Skeletal muscle tissue (tissue), 5 donors: Measurements from ENCODE around the gene PRR20E. TPM values are rescaled to one million over a fixed set of nuclear protein-coding genes. Genes with fewer than 3 reads are reported as not detected.
"Not testable (repeated sequence)": the region's sequence is repeated elsewhere in the genome, so short reads cannot be mapped to it uniquely, and the experiment has no call there.

Experiments
- H3K27ac ChIP-seq: one replicate; pipeline ENCODE4 v1.7.0; 2013; ENCODE audit warnings: mild to moderate bottlenecking, low read depth, low read length, inconsistent platforms
- H3K27me3 ChIP-seq, 3 donors: one replicate each; pipeline ENCODE4 v1.7.0; 2013; ENCODE audit warnings: low read length in 3 of 3; ENCODE audit not compliant: control insufficient read depth in 3 of 3, insufficient read depth in 3 of 3
- H3K36me3 ChIP-seq, 3 donors: one replicate each; pipeline ENCODE4 v1.7.0; 2013; ENCODE audit warnings: low read length in 3 of 3; ENCODE audit not compliant: control insufficient read depth in 3 of 3, insufficient read depth in 3 of 3
- H3K4me1 ChIP-seq, 3 donors: one replicate each; pipeline ENCODE4 v1.7.0; 2013; ENCODE audit warnings: low read length in 3 of 3, mild to moderate bottlenecking in 3 of 3; ENCODE audit not compliant: control insufficient read depth in 3 of 3, insufficient read depth in 3 of 3
- H3K4me3 ChIP-seq, 3 donors: one replicate each; pipeline ENCODE4 v1.7.0; 2013; ENCODE audit warnings: low read length in 3 of 3
- H3K9ac ChIP-seq, 3 donors: one replicate each; pipeline ENCODE4 v1.7.0; 2013; ENCODE audit warnings: low read length in 3 of 3, mild to moderate bottlenecking in 3 of 3, moderate library complexity in 2 of 3, low read depth in 1 of 3
- H3K9me3 ChIP-seq, 3 donors: one replicate each; pipeline ENCODE4 v1.7.0; 2013; ENCODE audit warnings: low read length in 3 of 3; ENCODE audit not compliant: control insufficient read depth in 3 of 3
- small RNA-seq: library from RNA; depleted of rRNA; stranded (forward); fragments of <200 nt; gene quantifications from one replicate; pipeline ENCODE3, GENCODE V24; 2014
- total RNA-seq: library from RNA; depleted of rRNA; stranded (reverse); fragments of >200 nt; gene quantifications from one replicate; pipeline ENCODE4 v1.2.3, GENCODE V29; 2014
- donor health status: Osteomylitis.

PRR20E gene
- total RNA-seq, 1 donor from 2014 or later = not detected

GRCh38 chr13:57153761-57154160 is 13.2 kb upstream of the PRR20E start, which contains the start of gene PRR20C:
Gene PRR20C (plus strand): TSS chr13:57154061. CDS start chr13:57154448, 387 bp downstream.
- not testable (repeated sequence) for H3K9me3 ChIP-seq, H3K4me3 ChIP-seq, H3K27ac ChIP-seq

DNA sequence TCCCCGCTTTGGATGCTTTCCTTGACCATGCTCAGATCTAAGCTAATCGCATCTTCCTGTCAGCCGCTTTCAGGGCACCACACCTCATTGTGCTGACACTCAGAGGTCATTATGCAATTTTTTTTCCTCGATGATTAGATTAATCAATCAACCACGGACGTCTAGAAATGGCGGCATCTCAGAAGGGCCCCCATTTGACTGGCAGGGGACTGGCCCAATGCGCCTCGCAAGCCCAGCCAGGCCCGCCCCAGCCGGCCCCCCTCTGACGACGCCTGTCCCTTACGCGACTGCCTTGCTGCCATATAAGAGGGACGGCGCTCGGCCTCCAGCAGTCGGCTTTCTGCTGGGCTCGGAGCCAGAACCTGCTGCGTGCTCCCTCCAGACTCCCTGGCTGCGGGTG is 6.7 kb upstream of the PRR20E start, which contains the start of gene PRR20D:
Gene PRR20D (plus strand): TSS at position 301 of the 400 bp plus-strand sequence. CDS start 387 bp downstream, outside the sequence.
- H3K9me3 ChIP-seq, H3K4me3 ChIP-seq, H3K27me3 ChIP-seq, H3K27ac ChIP-seq, H3K9ac ChIP-seq, H3K4me1 ChIP-seq, H3K36me3 ChIP-seq: not testable (repeated sequence)

More at GRCh38 chr13:57153761-57154160, 13.2 kb upstream of the PRR20E start, which contains the start of gene PRR20C:
- not testable (repeated sequence) for H3K36me3 ChIP-seq, H3K27me3 ChIP-seq, H3K9ac ChIP-seq, H3K4me1 ChIP-seq

DNA sequence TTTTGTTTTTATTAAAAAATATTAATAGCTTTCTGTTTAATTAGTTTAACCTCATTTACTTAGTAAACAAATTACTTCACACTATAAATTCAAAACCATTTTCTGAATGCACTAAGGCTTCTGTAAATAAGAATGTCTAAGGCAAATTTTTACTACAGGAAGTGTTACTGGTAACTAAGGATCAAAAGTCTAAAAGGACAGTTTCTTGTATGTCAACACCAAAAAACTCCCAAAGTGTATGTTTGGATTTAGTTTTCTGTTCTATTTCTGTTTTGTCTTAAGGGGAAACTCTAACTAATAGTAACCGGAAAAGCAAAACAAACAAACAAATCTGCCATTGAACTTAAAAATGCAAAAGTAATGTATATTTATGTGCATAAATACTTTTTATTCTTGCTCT is 24.7 kb downstream of the PRR20E start:
- no peak overlapping the region for H3K9ac ChIP-seq
- H3K27me3 ChIP-seq = no peaks in the 10 kb centered on the region
- H3K36me3 ChIP-seq = no peaks in the 10 kb centered on the region
- no peak overlapping the region for H3K4me3 ChIP-seq
- H3K27ac ChIP-seq = no peak overlapping the region
- H3K4me1 ChIP-seq = no peaks in the 10 kb centered on the region
- H3K9me3 ChIP-seq = no peaks in the 10 kb centered on the region

- Histone ChIP-seq H3K9ac (no peak overlapping the region), H3K4me1 (no peaks in the 10 kb centered on the region), H3K36me3 (no peaks in the 10 kb centered on the region), H3K4me3 (no peak overlapping the region), H3K9me3 (no peaks in the 10 kb centered on the region), H3K27ac (no peak overlapping the region), H3K27me3 (no peaks in the 10 kb centered on the region)
Observed at GRCh38 chr13:57212989-57213388, 46.0 kb downstream of the PRR20E start.

Small RNAs within 50 kb of the gene (small RNA-seq; reads per million reads assigned to genes)
- not detected for gene PRR20FP

Other genes starting within 250 kb of the PRR20E start
- gene PRR20A, start 26.3 kb upstream of the PRR20E start, total RNA-seq = not detected
- not detected for gene PRR20B, start 19.7 kb upstream of the PRR20E start, total RNA-seq
- gene PRR20C, start 13.1 kb upstream of the PRR20E start, total RNA-seq = not detected
- gene PRR20D, start 6.6 kb upstream of the PRR20E start, total RNA-seq = not detected